Activated CD8-positive, alpha-beta memory T cell treated with anti-CD3 and anti-CD28 coated beads for 36 hours (primary cell): ENCODE measurements around the gene SFMBT1. TPM values are rescaled to one million over a fixed set of nuclear protein-coding genes. Genes with fewer than 3 reads are reported as not detected.

Experiments used
- CTCF ChIA-PET: fragments of 350-600 bp; sonication (Branson Sonifier 250); formaldehyde crosslinking; loops from one replicate; lab custom pipeline; 2021; ENCODE audit warnings: antibody characterized with exemption; lab: Charles Lee
- POLR2A ChIA-PET: fragments of 350-600 bp; sonication (Branson Sonifier 250); formaldehyde crosslinking; loops from one replicate; lab custom pipeline; 2021; ENCODE audit warnings: antibody characterized with exemption; lab: Charles Lee
- total RNA-seq, 2 experiments: library from RNA; stranded (reverse); gene quantifications; one replicate each; pipeline ENCODE4 v1.2.3, GENCODE V29; 2021

The SFMBT1 gene
- total RNA-seq, 2 experiments from 2014 or later, result 17.4 to 20.3 TPM

- CTCF ChIA-PET, result interaction anchor here (0.8 to 1.5 kb wide), 3 partner anchors 11 to 29 kb away, joined by 3 to 5 read pairs (median 4); no protein-coding TSS in a partner anchor
- POLR2A ChIA-PET, result interaction anchor here (0.6 kb wide), 1 partner anchor 128 kb away, joined by 3 read pairs; no protein-coding TSS in a partner anchor
Measured at GRCh38 chr3:52880474-52880873, 165.4 kb downstream of the SFMBT1 start.

GRCh38 chr3:52880047-52880446 is 165.8 kb downstream of the SFMBT1 start:
- ChIA-PET CTCF (interaction anchor here (0.9 to 1.5 kb wide), 3 partner anchors 11 to 29 kb away, joined by 4 to 5 read pairs (median 4); no protein-coding TSS in a partner anchor), POLR2A (interaction anchor here (0.6 kb wide), 1 partner anchor 128 kb away, joined by 3 read pairs; no protein-coding TSS in a partner anchor)

GRCh38 chr3:52879581-52879980 is 166.3 kb downstream of the SFMBT1 start:
- ChIA-PET CTCF (interaction anchor here (0.9 to 1.5 kb wide), 3 partner anchors 10 to 29 kb away, joined by 4 to 5 read pairs (median 4); no protein-coding TSS in a partner anchor), POLR2A (no interaction called here)

- ChIA-PET POLR2A (no interaction called here), CTCF (interaction anchor here (1.2 kb wide), 1 partner anchor 28 kb away, joined by 4 read pairs; no protein-coding TSS in a partner anchor)
Measured at GRCh38 chr3:52879090-52879489, 166.8 kb downstream of the SFMBT1 start.

- POLR2A ChIA-PET, result no interaction called here
- CTCF ChIA-PET, result no interaction called here
Measured at GRCh38 chr3:52877085-52877484, 168.8 kb downstream of the SFMBT1 start.

GRCh38 chr3:52874864-52875587 is 170.8 kb downstream of the SFMBT1 start:
- POLR2A ChIA-PET, result no interaction called here

GRCh38 chr3:52874160-52874701 is 171.6 kb downstream of the SFMBT1 start:
- POLR2A ChIA-PET, result no interaction called here

More at GRCh38 chr3:52874864-52875587, 170.8 kb downstream of the SFMBT1 start:
- CTCF ChIA-PET, result no interaction called here

GRCh38 chr3:52873433-52874159 is 172.3 kb downstream of the SFMBT1 start:
- CTCF ChIA-PET, result no interaction called here
- POLR2A ChIA-PET, result no interaction called here

More at GRCh38 chr3:52874160-52874701, 171.6 kb downstream of the SFMBT1 start:
- CTCF ChIA-PET, result no interaction called here

GRCh38 chr3:52872245-52872644 is 173.6 kb downstream of the SFMBT1 start:
- CTCF ChIA-PET, result interaction anchor here (0.8 kb wide), 1 partner anchor 30 kb away, joined by 3 read pairs; no protein-coding TSS in a partner anchor
- POLR2A ChIA-PET, result no interaction called here

GRCh38 chr3:52871761-52872160 is 174.1 kb downstream of the SFMBT1 start:
- POLR2A ChIA-PET, result no interaction called here
- CTCF ChIA-PET, result interaction anchor here (0.8 kb wide), 1 partner anchor 30 kb away, joined by 3 read pairs; no protein-coding TSS in a partner anchor

GRCh38 chr3:52870471-52870870 is 175.4 kb downstream of the SFMBT1 start:
- CTCF ChIA-PET, result no interaction called here
- POLR2A ChIA-PET, result no interaction called here

- ChIA-PET CTCF (interaction anchor here (1.0 kb wide), 1 partner anchor 21 kb away, joined by 4 read pairs; no protein-coding TSS in a partner anchor), POLR2A (no interaction called here)
Measured at GRCh38 chr3:52866427-52866826, 179.4 kb downstream of the SFMBT1 start.

- ChIA-PET CTCF (no interaction called here), POLR2A (no interaction called here)
Measured at GRCh38 chr3:52865994-52866393, 179.9 kb downstream of the SFMBT1 start.

GRCh38 chr3:52860424-52860768 is 185.5 kb downstream of the SFMBT1 start:
- POLR2A ChIA-PET, result no interaction called here
- CTCF ChIA-PET, result no interaction called here

- CTCF ChIA-PET, result interaction anchor here (0.7 kb wide), 1 partner anchor 30 kb away, joined by 3 read pairs; no protein-coding TSS in a partner anchor
Measured at GRCh38 chr3:52859686-52860423, 186.0 kb downstream of the SFMBT1 start.

GRCh38 chr3:52857864-52858263 is 188.0 kb downstream of the SFMBT1 start:
- POLR2A ChIA-PET, result no interaction called here

More at GRCh38 chr3:52859686-52860423, 186.0 kb downstream of the SFMBT1 start:
- POLR2A ChIA-PET, result no interaction called here

GRCh38 chr3:52857133-52857532 is 188.7 kb downstream of the SFMBT1 start:
- CTCF ChIA-PET, result no interaction called here
- POLR2A ChIA-PET, result no interaction called here

More at GRCh38 chr3:52857864-52858263, 188.0 kb downstream of the SFMBT1 start:
- CTCF ChIA-PET, result interaction anchor here (0.6 kb wide), 1 partner anchor 213 kb away, joined by 3 read pairs; no protein-coding TSS in a partner anchor

- ChIA-PET CTCF (interaction anchor here (0.7 kb wide), 1 partner anchor 226 kb away, joined by 3 read pairs; no protein-coding TSS in a partner anchor), POLR2A (no interaction called here)
Measured at GRCh38 chr3:52856666-52857065, 189.2 kb downstream of the SFMBT1 start.

GRCh38 chr3:52854013-52854412 is 191.9 kb downstream of the SFMBT1 start:
- POLR2A ChIA-PET, result no interaction called here
- CTCF ChIA-PET, result no interaction called here
